Cardiac fibroblast (primary cell): ENCODE results near the gene ANAPC7.
"Not testable (repeated sequence)": the region's sequence is repeated elsewhere in the genome, so short reads cannot be mapped to it uniquely, and the experiment has no call there.

ENCODE experiments used
- DNase-seq, 2 donors: peaks; one replicate each; pipeline versions ENCODE4 v3.0.0 to v3.0.0-alpha.2; 2010; ENCODE audit warnings: low read depth in 2 of 2
- H3K4me3 ChIP-seq, 2 donors: replicated peaks in 1 of 2; 1 replicate in 1 of 2; 2 replicates in 1 of 2; pipeline ENCODE4 v1.5.1; 2011; ENCODE audit warnings: low read depth in 2 of 2, low read length in 2 of 2, mild to moderate bottlenecking in 2 of 2, moderate library complexity in 1 of 2
- TF ChIP-seq, protein P1 (sequence below): IDR thresholded peaks from one replicate; pipeline ENCODE4 v1.5.1; 2011; ENCODE audit warnings: low read depth, mild to moderate bottlenecking, low read length, inconsistent platforms

ANAPC7 gene

GRCh38 chr12:110345963-110346362 lies 57.5 kb downstream of the ANAPC7 start:
- TF ChIP-seq, protein P1, sequence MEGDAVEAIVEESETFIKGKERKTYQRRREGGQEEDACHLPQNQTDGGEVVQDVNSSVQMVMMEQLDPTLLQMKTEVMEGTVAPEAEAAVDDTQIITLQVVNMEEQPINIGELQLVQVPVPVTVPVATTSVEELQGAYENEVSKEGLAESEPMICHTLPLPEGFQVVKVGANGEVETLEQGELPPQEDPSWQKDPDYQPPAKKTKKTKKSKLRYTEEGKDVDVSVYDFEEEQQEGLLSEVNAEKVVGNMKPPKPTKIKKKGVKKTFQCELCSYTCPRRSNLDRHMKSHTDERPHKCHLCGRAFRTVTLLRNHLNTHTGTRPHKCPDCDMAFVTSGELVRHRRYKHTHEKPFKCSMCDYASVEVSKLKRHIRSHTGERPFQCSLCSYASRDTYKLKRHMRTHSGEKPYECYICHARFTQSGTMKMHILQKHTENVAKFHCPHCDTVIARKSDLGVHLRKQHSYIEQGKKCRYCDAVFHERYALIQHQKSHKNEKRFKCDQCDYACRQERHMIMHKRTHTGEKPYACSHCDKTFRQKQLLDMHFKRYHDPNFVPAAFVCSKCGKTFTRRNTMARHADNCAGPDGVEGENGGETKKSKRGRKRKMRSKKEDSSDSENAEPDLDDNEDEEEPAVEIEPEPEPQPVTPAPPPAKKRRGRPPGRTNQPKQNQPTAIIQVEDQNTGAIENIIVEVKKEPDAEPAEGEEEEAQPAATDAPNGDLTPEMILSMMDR: no peak
- H3K4me3 ChIP-seq: no peak overlapping the region
- no peak for DNase-seq

DNA sequence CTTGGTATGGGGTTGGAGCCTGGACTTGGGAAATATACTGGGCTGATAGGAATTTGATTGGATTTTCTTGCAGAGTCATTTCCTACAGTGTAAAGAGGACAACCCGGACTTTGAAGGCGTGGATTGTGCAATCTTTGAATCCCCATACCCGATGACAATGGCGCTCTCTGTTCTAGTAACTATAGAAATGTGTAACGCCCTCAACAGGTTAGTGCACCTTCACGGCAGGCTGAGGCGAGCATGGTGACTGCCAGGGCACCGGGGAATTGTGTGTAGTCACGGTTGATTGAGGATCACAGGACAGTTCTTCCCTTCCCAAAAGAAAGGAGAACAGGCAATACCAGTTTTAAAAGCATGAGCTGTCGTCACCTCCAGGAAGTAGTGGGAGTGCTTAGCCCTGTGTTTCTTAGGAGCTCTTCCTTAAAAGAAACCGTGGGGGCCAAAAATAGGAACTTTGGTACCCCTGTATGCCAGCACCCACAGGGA lies 58.3 kb downstream of the ANAPC7 start:
- TF ChIP-seq, protein P1: no peak
- H3K4me3 ChIP-seq: no peak overlapping the region
- DNase-seq: no peak

GRCh38 chr12:110344657-110345056 lies 58.9 kb downstream of the ANAPC7 start:
- TF ChIP-seq, protein P1: no peak

DNA sequence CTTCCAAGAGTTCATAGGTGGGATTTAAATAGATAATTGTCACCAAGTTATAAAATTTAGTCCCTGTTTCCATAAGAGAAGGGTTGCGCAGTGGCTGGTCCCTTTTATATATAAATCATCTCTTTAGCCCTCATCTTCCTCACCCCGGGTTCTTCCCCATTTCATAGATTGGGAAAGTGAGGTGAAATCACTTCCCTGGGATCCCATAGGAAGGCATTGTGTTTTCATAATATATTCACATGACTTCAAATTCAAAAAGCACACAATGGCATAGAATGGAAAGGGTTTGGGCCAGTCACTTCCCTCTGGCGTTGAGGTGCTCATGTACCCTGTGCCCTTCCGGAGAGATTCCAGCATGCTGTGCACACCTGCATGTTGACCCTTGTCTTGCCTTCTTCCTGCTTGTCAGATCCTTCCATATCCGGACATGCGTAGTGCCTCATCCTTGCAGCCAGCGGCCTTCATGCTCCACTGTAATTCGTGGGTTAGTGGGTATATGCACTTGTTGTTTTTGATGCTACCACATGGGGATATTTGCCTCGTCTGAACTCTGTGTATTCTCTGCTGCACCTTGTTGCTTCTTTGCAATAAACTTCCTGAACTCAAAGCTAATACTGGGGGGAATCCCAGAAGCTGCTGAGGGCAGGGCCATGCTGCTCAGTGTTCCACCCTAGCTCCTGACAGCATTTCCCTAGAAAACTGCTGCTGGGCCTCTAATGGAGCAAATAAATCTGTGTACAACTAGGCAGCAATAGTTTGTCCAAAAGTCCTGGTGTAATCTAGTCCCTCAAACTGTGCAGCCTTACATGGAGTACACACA lies 59.6 kb downstream of the ANAPC7 start:
- DNase-seq: no peak
- TF ChIP-seq, protein P1: no peak
- H3K4me3 ChIP-seq: no peak overlapping the region

More at GRCh38 chr12:110344657-110345056, 58.9 kb downstream of the ANAPC7 start:
- H3K4me3 ChIP-seq: no peak overlapping the region
- no peak for DNase-seq

DNA sequence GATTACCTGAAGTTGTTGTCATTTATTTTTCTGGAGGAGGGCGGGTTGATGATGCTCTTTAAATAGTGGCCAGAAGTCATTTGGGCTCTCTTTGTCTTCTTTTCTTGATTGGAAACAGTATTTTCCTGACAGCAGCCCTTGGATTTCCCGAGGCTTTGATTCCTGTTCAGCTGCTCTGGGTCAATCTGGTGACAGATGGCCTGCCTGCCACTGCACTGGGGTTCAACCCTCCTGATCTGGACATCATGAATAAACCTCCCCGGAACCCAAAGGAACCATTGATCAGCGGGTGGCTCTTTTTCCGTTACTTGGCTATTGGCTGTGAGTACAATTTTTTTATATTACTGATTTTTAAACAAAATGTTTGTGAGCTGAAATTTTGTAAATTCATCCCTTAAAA lies 60.4 kb downstream of the ANAPC7 start:
- TF ChIP-seq, protein P1: no peak
- H3K4me3 ChIP-seq: no peak overlapping the region
- DNase-seq: no peak

DNA sequence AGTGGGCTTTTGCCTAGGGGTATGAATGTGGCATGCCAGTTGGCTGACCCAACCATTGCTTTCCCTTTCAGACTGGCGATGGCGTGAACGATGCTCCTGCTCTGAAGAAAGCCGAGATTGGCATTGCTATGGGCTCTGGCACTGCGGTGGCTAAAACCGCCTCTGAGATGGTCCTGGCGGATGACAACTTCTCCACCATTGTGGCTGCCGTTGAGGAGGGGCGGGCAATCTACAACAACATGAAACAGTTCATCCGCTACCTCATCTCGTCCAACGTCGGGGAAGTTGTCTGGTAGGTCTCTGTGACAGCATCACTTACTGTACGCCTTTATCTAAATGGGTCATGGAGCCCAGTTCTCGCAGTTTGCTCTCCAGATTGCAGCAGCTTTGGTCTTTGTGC lies 61.4 kb downstream of the ANAPC7 start:
- TF ChIP-seq, protein P1: no peak
- H3K4me3 ChIP-seq: no peak overlapping the region

DNA sequence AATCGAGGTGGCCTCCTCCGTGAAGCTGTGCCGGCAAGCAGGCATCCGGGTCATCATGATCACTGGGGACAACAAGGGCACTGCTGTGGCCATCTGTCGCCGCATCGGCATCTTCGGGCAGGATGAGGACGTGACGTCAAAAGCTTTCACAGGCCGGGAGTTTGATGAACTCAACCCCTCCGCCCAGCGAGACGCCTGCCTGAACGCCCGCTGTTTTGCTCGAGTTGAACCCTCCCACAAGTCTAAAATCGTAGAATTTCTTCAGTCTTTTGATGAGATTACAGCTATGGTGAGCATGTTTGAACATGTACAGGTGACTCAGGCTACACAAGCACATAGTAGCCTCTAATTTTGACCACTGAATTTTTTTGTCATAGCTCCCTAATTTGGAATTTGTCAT lies 62.8 kb downstream of the ANAPC7 start:
- DNase-seq: peak in 1 of 2 donors; percentile 23
- TF ChIP-seq, protein P1: no peak
- H3K4me3 ChIP-seq: no peak overlapping the region

More for the DNA sequence above, 61.4 kb downstream of the ANAPC7 start:
- no peak for DNase-seq

DNA sequence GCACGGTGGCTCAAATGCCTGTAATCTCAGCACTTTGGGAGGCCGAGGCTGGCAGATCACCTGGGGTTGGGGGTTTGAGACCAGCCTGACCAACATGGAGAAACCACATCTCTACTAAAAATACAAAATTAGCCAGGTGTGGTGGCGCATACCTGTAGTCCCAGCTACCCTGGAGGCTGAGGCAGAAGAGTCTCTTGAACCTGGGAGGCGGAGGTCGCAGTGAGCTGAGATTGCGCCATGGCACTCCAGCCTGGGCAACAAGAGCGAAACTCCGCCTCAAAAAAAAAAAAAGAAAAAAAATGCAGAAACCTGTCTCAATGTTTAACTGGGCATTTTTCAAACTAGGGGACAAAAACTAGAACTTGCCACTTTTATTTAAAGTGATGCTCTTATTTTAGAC lies 63.2 kb downstream of the ANAPC7 start:
- not testable (repeated sequence) for H3K4me3 ChIP-seq, DNase-seq
